Hepatic stellate cell (primary cell): Measurements from ENCODE around the gene CNBP.
"Not testable (repeated sequence)": the region's sequence is repeated elsewhere in the genome, so short reads cannot be mapped to it uniquely, and the experiment has no call there.

Source experiments
- DNase-seq: peaks from one replicate; pipeline ENCODE4 v3.0.0; 2011; ENCODE audit warnings: low spot score

CNBP gene

DNA sequence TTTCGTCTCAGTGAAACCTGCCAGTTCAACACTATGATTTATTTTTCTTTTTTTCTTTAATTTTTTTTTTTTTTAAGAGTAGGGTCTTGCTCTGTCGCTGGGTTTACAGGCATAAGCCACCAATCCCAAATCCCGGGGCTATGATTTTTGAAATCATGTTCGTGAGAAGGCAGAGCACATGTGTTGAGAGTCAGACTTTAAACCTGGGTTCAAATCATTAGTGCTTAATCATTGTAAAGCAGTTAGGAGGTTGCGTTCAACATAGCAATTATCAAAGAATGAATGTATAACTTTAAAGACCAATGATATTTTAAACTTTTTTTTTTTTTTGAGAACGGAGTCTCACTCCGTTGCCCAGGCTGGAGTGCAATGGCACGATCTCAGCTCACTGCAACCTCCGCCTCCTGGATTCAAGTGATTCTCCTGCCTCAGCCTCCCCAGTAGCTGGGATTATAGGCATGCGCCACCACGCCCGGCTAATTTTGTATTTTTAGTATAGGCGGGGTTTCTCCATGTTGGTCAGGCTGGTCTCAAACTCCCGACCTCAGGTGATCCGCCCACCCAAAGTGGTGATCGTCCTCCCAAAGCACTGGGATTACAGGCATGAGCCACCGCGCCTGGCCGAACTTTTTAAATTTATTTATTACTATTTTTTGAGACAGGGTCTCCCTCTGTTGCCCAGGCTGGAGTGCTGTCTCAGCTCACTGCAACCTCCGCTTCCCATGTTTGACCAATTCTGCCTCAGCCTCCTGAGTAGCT, 1.3 kb upstream of the CNBP start:
- not testable (repeated sequence) for DNase-seq

- no peak for DNase-seq
Measured at GRCh38 chr3:129184396-129184657, 631 bp upstream of the CNBP start.

DNA sequence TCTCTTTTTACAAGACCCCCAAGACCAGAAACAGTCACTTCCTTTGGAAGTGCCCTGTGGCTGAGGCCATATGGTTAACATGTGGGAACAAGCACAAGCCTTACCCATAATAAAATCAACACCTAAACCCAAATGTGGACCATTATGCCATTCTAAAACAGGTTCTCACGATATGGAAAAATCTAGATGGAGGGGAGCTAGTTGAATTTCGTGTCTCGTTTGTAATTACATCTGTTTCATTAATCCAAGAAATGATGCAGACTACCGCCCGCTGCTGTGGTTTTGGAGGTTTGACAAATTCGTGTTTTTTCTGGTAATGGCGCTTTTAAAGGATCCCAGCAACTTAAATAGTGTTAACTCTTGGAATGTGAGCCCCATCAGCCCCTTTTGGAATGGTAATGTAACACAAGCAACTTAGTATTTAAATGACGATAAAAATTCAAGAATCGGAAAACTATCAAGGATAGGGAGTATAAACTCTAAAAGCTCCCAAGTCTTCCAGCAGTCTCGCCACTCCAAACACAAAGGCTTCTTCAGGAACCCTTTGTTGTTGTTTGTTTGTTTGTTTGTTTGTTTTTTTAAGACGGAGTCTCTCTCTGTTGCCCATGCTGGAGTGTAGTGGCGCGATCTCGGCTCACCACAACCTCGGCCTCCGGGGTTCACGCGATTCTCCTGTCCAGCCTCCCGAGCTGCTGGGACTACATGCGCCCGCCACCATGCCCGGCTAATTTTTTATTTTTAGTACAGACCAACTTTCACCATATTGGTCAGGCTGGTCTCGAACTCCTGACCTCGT, 1.1 kb downstream of the CNBP start:
- DNase-seq, result no peak

GRCh38 chr3:129181819-129182218, 1.9 kb downstream of the CNBP start:
- no peak for DNase-seq

- DNase-seq, result no peak
Measured at GRCh38 chr3:129180461-129180860, 3.2 kb downstream of the CNBP start.

GRCh38 chr3:129176051-129176450, 7.6 kb downstream of the CNBP start:
- no peak for DNase-seq

GRCh38 chr3:129173725-129174124, 10.0 kb downstream of the CNBP start:
- DNase-seq, result no peak

DNA sequence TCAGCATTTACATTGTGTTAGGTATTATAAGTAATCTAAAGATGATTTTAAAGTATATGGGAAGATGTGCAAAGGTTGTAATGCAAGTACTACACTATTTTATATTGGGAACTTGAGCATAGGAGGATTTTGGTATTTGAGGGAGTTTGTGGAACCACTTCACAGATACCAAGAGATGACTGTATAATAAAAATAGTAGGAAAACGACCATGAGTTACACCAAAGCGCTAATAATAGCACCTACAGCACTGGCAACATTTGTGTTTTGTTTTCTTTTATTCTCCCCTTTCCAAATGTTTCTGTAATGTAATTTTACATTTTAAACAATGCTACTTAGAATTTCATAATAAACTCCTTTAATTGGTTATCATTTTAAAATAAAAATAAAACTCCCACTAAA, 10.5 kb downstream of the CNBP start:
- DNase-seq, result no peak

GRCh38 chr3:129166579-129167332, 16.9 kb downstream of the CNBP start:
- no peak for DNase-seq

DNA sequence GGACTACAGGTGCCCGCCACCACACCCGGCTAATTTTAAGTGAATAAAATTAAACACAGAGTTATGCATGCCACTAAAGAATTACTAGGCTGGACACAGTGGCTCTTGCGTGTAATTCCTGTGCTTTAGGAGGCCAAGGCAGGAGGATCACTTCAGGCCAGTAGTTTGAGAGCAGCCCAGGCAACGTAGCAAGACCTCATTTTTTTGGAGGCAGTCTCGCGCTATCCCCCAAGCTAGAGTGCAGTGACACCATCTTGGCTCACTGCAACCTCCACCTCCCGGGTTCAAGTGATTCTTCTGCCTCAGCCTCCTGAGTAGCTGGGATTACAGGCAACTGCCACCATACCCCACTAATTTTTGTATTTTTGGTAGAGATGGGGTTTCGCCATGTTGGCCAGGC, 18.1 kb downstream of the CNBP start:
- DNase-seq, result not testable (repeated sequence)

DNA sequence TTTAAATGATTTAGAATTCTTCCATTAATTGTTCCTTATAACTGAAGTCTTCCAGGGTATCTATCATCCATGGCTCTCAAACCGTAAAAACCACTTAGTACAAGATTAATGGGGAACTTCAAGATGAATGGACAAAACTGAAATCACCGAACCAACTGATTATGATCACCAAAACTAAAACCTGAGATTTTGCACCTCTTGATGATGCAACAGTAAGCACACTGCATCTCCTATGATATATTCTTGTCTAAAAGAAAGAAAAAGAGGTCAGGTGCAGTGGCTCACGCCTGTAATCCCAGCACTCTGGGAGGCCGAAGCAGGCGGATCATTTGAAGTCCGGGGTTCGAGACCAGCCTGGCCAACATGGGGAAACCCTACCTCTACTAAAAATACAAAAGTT, 19.2 kb downstream of the CNBP start:
- no peak for DNase-seq

- no peak for DNase-seq
Measured at GRCh38 chr3:129162729-129163579, 20.7 kb downstream of the CNBP start.

- DNase-seq, result no peak
Measured at GRCh38 chr3:129161860-129162271, 21.8 kb downstream of the CNBP start.

DNA sequence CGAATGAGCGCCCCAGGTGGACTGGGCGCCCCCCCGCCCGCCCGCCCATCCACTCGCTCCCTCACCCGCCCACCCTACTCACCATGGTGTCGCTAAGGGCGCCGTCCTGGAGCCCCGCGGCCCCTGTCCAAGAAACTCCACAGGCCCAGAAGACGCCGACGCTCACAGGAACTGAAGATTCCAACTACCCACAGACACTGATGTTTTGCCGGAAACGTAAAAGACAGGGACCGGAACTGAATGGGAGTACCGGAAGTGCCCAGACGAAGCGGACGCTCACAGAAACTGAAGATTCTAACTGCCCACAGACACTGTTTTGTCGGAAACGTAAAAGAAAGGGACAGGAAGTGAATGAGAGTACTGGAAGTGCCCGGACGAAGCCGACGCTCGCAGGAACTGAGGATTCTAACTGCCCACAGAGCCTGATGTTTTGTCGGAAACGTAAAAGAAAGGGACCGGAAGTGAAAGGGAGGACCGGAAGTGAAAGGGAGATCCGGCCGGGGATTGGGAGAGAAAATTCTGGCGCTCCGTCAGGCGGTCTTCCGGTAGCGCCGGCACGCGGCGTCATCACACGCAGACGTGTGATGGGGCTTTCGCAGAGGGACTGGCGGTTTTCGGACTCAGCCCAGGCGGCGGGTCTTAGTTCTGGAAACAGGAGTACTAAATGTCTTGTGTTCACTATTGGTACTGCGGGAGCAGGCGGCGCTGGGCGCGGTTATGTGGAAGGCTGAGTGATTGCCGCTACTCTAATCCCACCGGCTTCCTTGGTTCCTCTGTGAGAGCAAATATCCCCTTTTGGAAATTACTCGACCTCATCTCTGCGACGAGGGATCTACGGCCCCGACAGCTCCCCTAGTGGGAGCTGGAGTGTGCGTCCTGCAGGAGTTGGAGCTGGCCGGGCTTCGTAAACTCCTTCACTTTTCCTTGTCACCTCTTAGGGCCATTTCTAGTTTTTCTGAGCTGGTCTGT, 22.5 kb downstream of the CNBP start, which contains the start of gene ISY1:
Gene ISY1, minus strand, starts transcription at position 173 of the 969 bp plus-strand sequence. Its CDS starts 88 bp downstream, at position 85.
- peak; percentile 96 for DNase-seq

DNA sequence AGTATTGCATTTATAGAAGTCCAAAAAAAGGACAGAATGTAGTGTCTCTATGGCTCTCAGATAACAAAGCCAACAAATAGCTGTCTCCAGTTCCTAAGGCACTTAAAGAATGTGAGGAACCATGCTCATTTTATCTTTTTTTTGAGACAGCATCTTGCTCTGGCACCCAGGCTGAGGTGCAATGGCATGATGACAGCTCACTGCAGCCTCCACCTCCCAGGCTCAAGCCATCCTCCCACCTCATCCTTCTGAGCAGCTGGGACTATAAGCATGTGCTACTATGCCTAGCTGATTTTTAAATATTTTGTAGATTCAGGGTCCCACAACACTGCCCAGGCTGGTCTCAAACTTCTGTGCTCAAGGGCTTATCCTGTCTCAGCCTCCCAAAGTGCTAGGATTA, 38.9 kb downstream of the CNBP start:
- DNase-seq, result no peak

DNA sequence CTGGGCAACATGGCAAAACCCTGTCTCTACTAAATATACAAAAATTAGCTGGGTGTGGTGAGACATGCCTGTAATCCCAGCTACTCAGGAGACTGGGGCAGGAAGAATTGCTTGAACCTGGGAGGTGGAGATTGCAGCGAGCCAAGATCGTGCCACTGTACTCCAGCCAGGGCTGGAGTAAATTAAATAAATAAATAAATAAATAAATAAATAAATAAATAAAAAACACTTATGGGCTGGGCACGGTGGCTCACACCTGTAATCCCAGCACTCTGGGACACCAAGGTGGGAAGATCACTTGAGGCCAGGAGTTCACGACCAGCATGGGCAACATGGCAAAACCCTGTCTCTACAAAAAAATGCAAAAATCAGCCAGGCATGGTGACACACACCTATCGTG, 42.7 kb downstream of the CNBP start:
- not testable (repeated sequence) for DNase-seq

GRCh38 chr3:129139911-129140310, 43.8 kb downstream of the CNBP start:
- DNase-seq, result no peak

GRCh38 chr3:129136275-129136674, 47.4 kb downstream of the CNBP start:
- DNase-seq, result not testable (repeated sequence)

- no peak for DNase-seq
Measured at GRCh38 chr3:129132097-129132866, 51.4 kb downstream of the CNBP start.
